Coronary artery (tissue), 2 donors: ENCODE data around the gene EBF4.
"Not testable (repeated sequence)": the region's sequence is repeated elsewhere in the genome, so short reads cannot be mapped to it uniquely, and the experiment has no call there.

Experiments used
- DNase-seq: peaks from one replicate; pipeline ENCODE4 v3.0.0-alpha.2; 2017; ENCODE audit warnings: low spot score
- H3K27ac ChIP-seq, 2 donors: fragments of 200-600 bp; sonication (generic); one replicate each; pipeline ENCODE4 v1.5.1; 2016 to 2019
- H3K4me3 ChIP-seq: fragments of 200-600 bp; sonication (generic); 2 replicates; pipeline ENCODE4 v1.5.1; 2016; ENCODE audit warnings: mild to moderate bottlenecking, moderate library complexity
- CTCF ChIP-seq: fragments of 200-600 bp; sonication (generic); IDR thresholded peaks from one replicate; pipeline ENCODE4 v1.5.1; 2019; ENCODE audit warnings: antibody characterized with exemption

Gene EBF4

GRCh38 chr20:2768632-2769015 is 76.0 kb downstream of the EBF4 start:
- Histone ChIP-seq H3K27ac (no peak overlapping the region), H3K4me3 (no peak overlapping the region)
- no peak for DNase-seq
- no peak for TF ChIP-seq CTCF

- H3K27ac ChIP-seq, H3K4me3 ChIP-seq, DNase-seq: not testable (repeated sequence)
Measured at GRCh38 chr20:2770091-2770490, 77.5 kb downstream of the EBF4 start.

GRCh38 chr20:2771631-2772080 is 79.1 kb downstream of the EBF4 start:
- no peak overlapping the region for H3K27ac ChIP-seq
- no peak for TF ChIP-seq CTCF
- no peak overlapping the region for H3K4me3 ChIP-seq
- no peak for DNase-seq

- TF ChIP-seq CTCF = no peak
- Histone ChIP-seq H3K27ac (no peak overlapping the region), H3K4me3 (no peak overlapping the region)
- no peak for DNase-seq
Measured at GRCh38 chr20:2773812-2774211, 81.2 kb downstream of the EBF4 start.

GRCh38 chr20:2775139-2775538 is 82.6 kb downstream of the EBF4 start:
- DNase-seq = no peak
- H3K27ac ChIP-seq = no peak overlapping the region
- H3K4me3 ChIP-seq = no peak overlapping the region
- TF ChIP-seq CTCF = no peak

- no peak overlapping the region for H3K27ac ChIP-seq
- no peak overlapping the region for H3K4me3 ChIP-seq
- TF ChIP-seq CTCF = no peak
- no peak for DNase-seq
Measured at GRCh38 chr20:2778602-2779321, 86.2 kb downstream of the EBF4 start.

GRCh38 chr20:2780948-2781347 is 88.4 kb downstream of the EBF4 start:
- no peak for TF ChIP-seq CTCF

More at GRCh38 chr20:2780948-2781347, 88.4 kb downstream of the EBF4 start:
- Histone ChIP-seq H3K4me3 (no peak overlapping the region), H3K27ac (no peak overlapping the region)
- no peak for DNase-seq
